ENCODE data around the gene PBX2.

The PBX2 gene

GRCh38 chr6:32171234-32171633 is 18.8 kb downstream of the PBX2 start:
- H3K27me3 ChIP-seq (ENCODE audit: control insufficient read depth, insufficient read depth, low read length) = no peaks in the 10 kb centered on the region
- H3K4me3 ChIP-seq (ENCODE audit: low read length) = no peak overlapping the region
- H3K9me3 ChIP-seq (ENCODE audit: control insufficient read depth, low read length) = no peaks in the 10 kb centered on the region
- no peaks in the 10 kb centered on the region for H3K36me3 ChIP-seq (ENCODE audit: control insufficient read depth, insufficient read depth, low read length)
- no peak overlapping the region for H3K9ac ChIP-seq (ENCODE audit: low read length)
- H3K4me1 ChIP-seq (ENCODE audit: control insufficient read depth, insufficient read depth, low read length) = peaks cover 48% of the 10 kb centered on the region

GRCh38 chr6:32170294-32170693 is 19.7 kb downstream of the PBX2 start:
- no peaks in the 10 kb centered on the region for H3K9me3 ChIP-seq (ENCODE audit: control insufficient read depth, low read length)
- H3K9ac ChIP-seq (ENCODE audit: low read length) = no peak overlapping the region
- peaks cover 43% of the 10 kb centered on the region for H3K4me1 ChIP-seq (ENCODE audit: control insufficient read depth, insufficient read depth, low read length)
- H3K27me3 ChIP-seq (ENCODE audit: control insufficient read depth, insufficient read depth, low read length) = no peaks in the 10 kb centered on the region
- H3K36me3 ChIP-seq (ENCODE audit: control insufficient read depth, insufficient read depth, low read length) = no peaks in the 10 kb centered on the region
- no peak overlapping the region for H3K4me3 ChIP-seq (ENCODE audit: low read length)

- H3K27me3 ChIP-seq (ENCODE audit: control insufficient read depth, insufficient read depth, low read length) = no peaks in the 10 kb centered on the region
- H3K9me3 ChIP-seq (ENCODE audit: control insufficient read depth, low read length) = no peaks in the 10 kb centered on the region
- H3K4me3 ChIP-seq (ENCODE audit: low read length) = no peak overlapping the region
- peak overlapping the region; percentile 9 for H3K9ac ChIP-seq (ENCODE audit: low read length)
- H3K36me3 ChIP-seq (ENCODE audit: control insufficient read depth, insufficient read depth, low read length) = no peaks in the 10 kb centered on the region
- H3K4me1 ChIP-seq (ENCODE audit: control insufficient read depth, insufficient read depth, low read length) = peaks cover 35% of the 10 kb centered on the region
These were observed 21.0 kb downstream of the PBX2 start for GRCh38 chr6:32168807-32169591.

- Histone ChIP-seq H3K36me3 (ENCODE audit: control insufficient read depth, insufficient read depth, low read length) (no peaks in the 10 kb centered on the region), H3K4me1 (ENCODE audit: control insufficient read depth, insufficient read depth, low read length) (peaks cover 35% of the 10 kb centered on the region), H3K27me3 (ENCODE audit: control insufficient read depth, insufficient read depth, low read length) (no peaks in the 10 kb centered on the region), H3K9me3 (ENCODE audit: control insufficient read depth, low read length) (no peaks in the 10 kb centered on the region), H3K4me3 (ENCODE audit: low read length) (no peak overlapping the region), H3K9ac (ENCODE audit: low read length) (peak overlapping the region; percentile 24)
These were observed 21.7 kb downstream of the PBX2 start for GRCh38 chr6:32168350-32168749.

- Histone ChIP-seq H3K9me3 (ENCODE audit: control insufficient read depth, low read length) (no peaks in the 10 kb centered on the region), H3K9ac (ENCODE audit: low read length) (peak overlapping the region; percentile 24), H3K4me3 (ENCODE audit: low read length) (no peak overlapping the region), H3K36me3 (ENCODE audit: control insufficient read depth, insufficient read depth, low read length) (no peaks in the 10 kb centered on the region), H3K4me1 (ENCODE audit: control insufficient read depth, insufficient read depth, low read length) (peaks cover 35% of the 10 kb centered on the region), H3K27me3 (ENCODE audit: control insufficient read depth, insufficient read depth, low read length) (no peaks in the 10 kb centered on the region)
These were observed 22.2 kb downstream of the PBX2 start for GRCh38 chr6:32167761-32168262.

GRCh38 chr6:32167154-32167760 is 22.7 kb downstream of the PBX2 start:
- peaks cover 35% of the 10 kb centered on the region for H3K4me1 ChIP-seq (ENCODE audit: control insufficient read depth, insufficient read depth, low read length)
- no peaks in the 10 kb centered on the region for H3K36me3 ChIP-seq (ENCODE audit: control insufficient read depth, insufficient read depth, low read length)
- H3K4me3 ChIP-seq (ENCODE audit: low read length) = no peak overlapping the region
- peak overlapping the region; percentile 24 for H3K9ac ChIP-seq (ENCODE audit: low read length)
- H3K9me3 ChIP-seq (ENCODE audit: control insufficient read depth, low read length) = no peaks in the 10 kb centered on the region
- H3K27me3 ChIP-seq (ENCODE audit: control insufficient read depth, insufficient read depth, low read length) = no peaks in the 10 kb centered on the region

- Histone ChIP-seq H3K4me1 (ENCODE audit: control insufficient read depth, insufficient read depth, low read length) (peaks cover 35% of the 10 kb centered on the region), H3K36me3 (ENCODE audit: control insufficient read depth, insufficient read depth, low read length) (no peaks in the 10 kb centered on the region), H3K9me3 (ENCODE audit: control insufficient read depth, low read length) (no peaks in the 10 kb centered on the region), H3K9ac (ENCODE audit: low read length) (no peak overlapping the region), H3K4me3 (ENCODE audit: low read length) (no peak overlapping the region), H3K27me3 (ENCODE audit: control insufficient read depth, insufficient read depth, low read length) (no peaks in the 10 kb centered on the region)
These were observed 23.5 kb downstream of the PBX2 start for GRCh38 chr6:32166411-32167061.

DNA sequence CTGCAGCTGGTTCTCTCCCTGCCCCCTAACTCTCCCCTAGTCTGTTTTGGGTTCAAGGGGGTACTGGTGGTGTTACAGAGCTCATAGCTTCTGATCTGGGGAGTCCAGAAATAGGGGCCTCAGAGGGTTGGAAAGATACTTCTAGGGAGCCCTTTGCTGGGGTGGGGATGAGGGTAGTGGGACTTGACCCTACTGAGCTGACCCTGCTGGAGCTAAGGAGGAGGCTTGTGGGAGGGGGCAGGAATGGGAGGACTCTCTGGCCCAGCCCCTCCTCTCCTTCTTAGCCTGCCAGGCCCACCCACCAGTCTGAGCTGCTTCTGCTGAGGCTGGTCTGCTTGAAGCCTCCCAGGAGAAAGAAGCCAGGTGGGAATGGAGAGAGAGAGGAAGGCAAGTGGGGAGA is 25.7 kb downstream of the PBX2 start, which contains the start of gene EGFL8:
Gene EGFL8 (plus strand): TSS at position 301 of the 400 bp plus-strand sequence. CDS start 1,571 bp downstream, outside the sequence.
- Histone ChIP-seq H3K27me3 (ENCODE audit: control insufficient read depth, insufficient read depth, low read length) (no peaks in the 10 kb centered on the region), H3K4me1 (ENCODE audit: control insufficient read depth, insufficient read depth, low read length) (peaks cover 26% of the 10 kb centered on the region), H3K4me3 (ENCODE audit: low read length) (no peak within 1 kb of the TSS), H3K9ac (ENCODE audit: low read length) (no peak within 1 kb of the TSS), H3K36me3 (ENCODE audit: control insufficient read depth, insufficient read depth, low read length) (no peaks in the 10 kb centered on the region), H3K9me3 (ENCODE audit: control insufficient read depth, low read length) (no peaks in the 10 kb centered on the region)

DNA sequence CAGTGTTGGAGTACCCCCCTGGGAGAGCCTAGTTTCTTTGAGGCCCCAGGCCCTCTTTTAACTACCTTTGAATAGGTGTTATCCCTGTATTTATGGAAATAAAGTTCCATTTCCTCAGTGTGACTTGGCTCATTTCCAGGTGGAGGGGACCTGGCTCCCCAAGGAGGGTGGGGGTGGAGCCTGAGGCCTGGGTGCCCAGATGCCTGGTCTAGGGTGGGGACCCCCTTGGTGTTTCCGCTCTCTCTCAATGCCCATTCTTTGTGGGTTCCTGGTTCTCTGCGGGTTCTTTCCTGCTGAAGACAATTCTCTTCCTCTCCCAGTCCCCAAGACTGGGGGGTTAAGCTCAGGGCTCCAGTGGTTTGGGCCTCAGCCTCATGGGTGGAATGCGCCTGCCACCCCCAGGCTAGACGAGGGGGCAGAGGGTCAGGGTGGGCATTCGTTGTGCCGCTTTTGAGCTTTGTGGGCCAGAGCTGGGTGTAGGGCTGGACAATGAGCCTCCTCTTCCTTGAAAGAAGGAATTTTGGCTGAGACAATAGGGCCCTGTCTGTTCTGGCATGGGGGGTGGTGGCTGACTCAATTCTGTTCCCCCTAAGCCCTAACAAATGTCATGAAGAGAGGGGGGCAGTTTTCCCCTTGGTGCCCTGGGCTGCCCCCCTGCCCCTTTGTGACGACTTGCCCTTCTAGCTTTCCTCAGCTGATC is 26.3 kb downstream of the PBX2 start:
- Histone ChIP-seq H3K9ac (ENCODE audit: low read length) (no peak overlapping the region), H3K4me1 (ENCODE audit: control insufficient read depth, insufficient read depth, low read length) (peaks cover 21% of the 10 kb centered on the region), H3K9me3 (ENCODE audit: control insufficient read depth, low read length) (no peaks in the 10 kb centered on the region), H3K36me3 (ENCODE audit: control insufficient read depth, insufficient read depth, low read length) (no peaks in the 10 kb centered on the region), H3K27me3 (ENCODE audit: control insufficient read depth, insufficient read depth, low read length) (no peaks in the 10 kb centered on the region), H3K4me3 (ENCODE audit: low read length) (no peak overlapping the region)

- H3K9ac ChIP-seq (ENCODE audit: low read length) = no peak overlapping the region
- peaks cover 24% of the 10 kb centered on the region for H3K4me1 ChIP-seq (ENCODE audit: control insufficient read depth, insufficient read depth, low read length)
- H3K4me3 ChIP-seq (ENCODE audit: low read length) = no peak overlapping the region
- H3K9me3 ChIP-seq (ENCODE audit: control insufficient read depth, low read length) = no peaks in the 10 kb centered on the region
- H3K36me3 ChIP-seq (ENCODE audit: control insufficient read depth, insufficient read depth, low read length) = peaks cover 9% of the 10 kb centered on the region
- no peaks in the 10 kb centered on the region for H3K27me3 ChIP-seq (ENCODE audit: control insufficient read depth, insufficient read depth, low read length)
These were observed 31.9 kb downstream of the PBX2 start for GRCh38 chr6:32158052-32158451.

DNA sequence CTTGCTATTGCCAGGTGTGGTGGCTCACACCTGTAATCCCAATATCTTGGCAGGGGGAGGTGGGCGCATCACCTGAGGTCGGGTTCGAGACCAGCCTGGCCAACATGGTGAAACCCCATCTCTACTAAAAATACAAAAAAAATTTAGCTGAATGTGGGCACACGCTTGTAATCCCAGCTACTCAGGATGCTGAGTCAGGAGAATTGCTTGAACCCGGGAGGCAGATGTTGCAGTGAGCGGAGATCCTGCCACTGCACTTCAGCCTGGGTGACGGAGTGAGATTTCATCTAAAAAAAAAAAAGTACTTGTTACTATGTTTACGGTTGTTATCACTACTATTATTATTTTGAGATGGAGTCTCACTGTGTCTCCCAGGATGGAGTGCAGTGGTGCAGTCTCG is 33.1 kb downstream of the PBX2 start:
- Histone ChIP-seq H3K36me3 (ENCODE audit: control insufficient read depth, insufficient read depth, low read length) (peaks cover 9% of the 10 kb centered on the region), H3K27me3 (ENCODE audit: control insufficient read depth, insufficient read depth, low read length) (no peaks in the 10 kb centered on the region), H3K9ac (ENCODE audit: low read length) (no peak overlapping the region), H3K9me3 (ENCODE audit: control insufficient read depth, low read length) (no peaks in the 10 kb centered on the region), H3K4me1 (ENCODE audit: control insufficient read depth, insufficient read depth, low read length) (peaks cover 26% of the 10 kb centered on the region), H3K4me3 (ENCODE audit: low read length) (no peak overlapping the region)
